ENCODE measurements around the gene FRMD4B. TPM values are rescaled to one million over a fixed set of nuclear protein-coding genes. Genes with fewer than 3 reads are reported as not detected.

FRMD4B gene
- total RNA-seq, 4 donors from 2014 or later, result 10.5 to 22.0 (median 14.8) TPM

GRCh38 chr3:69371816-69372215 is 14.1 kb downstream of the FRMD4B start:
- H3K4me1 ChIP-seq, result peaks cover 0 to 3% (median 0%) of the 10 kb centered on the region in 4 donors
- no peak overlapping the region for H3K27ac ChIP-seq (replicated peaks in 1 of 4)
- H3K27me3 ChIP-seq, result no peaks in the 10 kb centered on the region
- H3K9me3 ChIP-seq, result no peaks in the 10 kb centered on the region
- no peaks in the 10 kb centered on the region for H3K36me3 ChIP-seq
- H3K4me3 ChIP-seq, result no peak overlapping the region
- DNase-seq (ENCODE audit: extremely low spot score), result no peak
- TF ChIP-seq POLR2A (IDR thresholded peaks at IDR 0.05; ENCODE audit: low read depth) (no peak), CTCF (IDR thresholded peaks at IDR 0.05) (no peak), POLR2AphosphoS5 (IDR thresholded peaks at IDR 0.05) (no peak), EP300 (IDR thresholded peaks at IDR 0.05) (no peak)
- 94% methylated on average over 5 of the region's 5 CpGs for WGBS
- intact Hi-C loops (cut with DNase I), result no loop called here

GRCh38 chr3:69370901-69371301 is 15.0 kb downstream of the FRMD4B start:
- Histone ChIP-seq H3K36me3 (no peaks in the 10 kb centered on the region), H3K27me3 (no peaks in the 10 kb centered on the region), H3K9me3 (no peaks in the 10 kb centered on the region), H3K4me3 (no peak overlapping the region), H3K27ac (replicated peaks in 1 of 4) (peak overlapping the region in 1 of 4 donors; percentile 39), H3K4me1 (peaks cover 0 to 3% (median 0%) of the 10 kb centered on the region in 4 donors)
- 73% methylated on average over 2 of the region's 2 CpGs for WGBS
- no peak for TF ChIP-seq CTCF (IDR thresholded peaks at IDR 0.05)
- intact Hi-C loops (cut with DNase I), result no loop called here
- no peak for DNase-seq (ENCODE audit: extremely low spot score)

GRCh38 chr3:69370156-69370883 is 15.6 kb downstream of the FRMD4B start:
- Histone ChIP-seq H3K9me3 (no peaks in the 10 kb centered on the region), H3K27ac (replicated peaks in 1 of 4) (peak overlapping the region in 3 of 4 donors; percentile 22 to 39 (median 24)), H3K4me3 (peak overlapping the region in 1 of 4 donors; percentile 2), H3K4me1 (peaks cover 0 to 3% (median 0%) of the 10 kb centered on the region in 4 donors), H3K36me3 (no peaks in the 10 kb centered on the region), H3K27me3 (no peaks in the 10 kb centered on the region)
- WGBS, result 74% methylated on average over 17 of the region's 17 CpGs
- TF ChIP-seq POLR2AphosphoS5 (IDR thresholded peaks at IDR 0.05) (peak; percentile 10 to 19), EP300 (IDR thresholded peaks at IDR 0.05) (no peak)
- intact Hi-C loops (cut with DNase I), result no loop called here
- no peak for DNase-seq (ENCODE audit: extremely low spot score)

- peak overlapping the region in 1 of 4 donors; percentile 18 for H3K27ac ChIP-seq (replicated peaks in 1 of 4)
- no peaks in the 10 kb centered on the region for H3K4me1 ChIP-seq
- H3K36me3 ChIP-seq, result no peaks in the 10 kb centered on the region
These were observed 17.7 kb downstream of the FRMD4B start for GRCh38 chr3:69368129-69368741.

More at GRCh38 chr3:69368129-69368741, 17.7 kb downstream of the FRMD4B start:
- DNase-seq (ENCODE audit: extremely low spot score), result no peak
- no peaks in the 10 kb centered on the region for H3K9me3 ChIP-seq
- no peak overlapping the region for H3K4me3 ChIP-seq
- WGBS, result 77% methylated on average over 5 of the region's 5 CpGs
- H3K27me3 ChIP-seq, result no peaks in the 10 kb centered on the region
- no peak for TF ChIP-seq POLR2AphosphoS5 (IDR thresholded peaks at IDR 0.05)
- TF ChIP-seq CTCF (IDR thresholded peaks at IDR 0.05), result no peak
- TF ChIP-seq POLR2A (IDR thresholded peaks at IDR 0.05; ENCODE audit: low read depth), result no peak
- no peak for TF ChIP-seq EP300 (IDR thresholded peaks at IDR 0.05)
- intact Hi-C loops (cut with DNase I), result no loop called here

Measured in esophagus muscularis mucosa (tissue), 4 donors.